Activated CD4-positive, alpha-beta T cell treated with anti-CD3 and anti-CD28 coated beads for 24 hours (primary cell): Measurements from ENCODE around the gene SOX6.
"Not testable (repeated sequence)": the region's sequence is repeated elsewhere in the genome, so short reads cannot be mapped to it uniquely, and the experiment has no call there.

Experiments
- DNase-seq, 2 donors: peaks; one replicate each; pipeline ENCODE4 v3.0.0-alpha.2; 2020; ENCODE audit warnings: low read depth in 2 of 2

SOX6 gene

DNA sequence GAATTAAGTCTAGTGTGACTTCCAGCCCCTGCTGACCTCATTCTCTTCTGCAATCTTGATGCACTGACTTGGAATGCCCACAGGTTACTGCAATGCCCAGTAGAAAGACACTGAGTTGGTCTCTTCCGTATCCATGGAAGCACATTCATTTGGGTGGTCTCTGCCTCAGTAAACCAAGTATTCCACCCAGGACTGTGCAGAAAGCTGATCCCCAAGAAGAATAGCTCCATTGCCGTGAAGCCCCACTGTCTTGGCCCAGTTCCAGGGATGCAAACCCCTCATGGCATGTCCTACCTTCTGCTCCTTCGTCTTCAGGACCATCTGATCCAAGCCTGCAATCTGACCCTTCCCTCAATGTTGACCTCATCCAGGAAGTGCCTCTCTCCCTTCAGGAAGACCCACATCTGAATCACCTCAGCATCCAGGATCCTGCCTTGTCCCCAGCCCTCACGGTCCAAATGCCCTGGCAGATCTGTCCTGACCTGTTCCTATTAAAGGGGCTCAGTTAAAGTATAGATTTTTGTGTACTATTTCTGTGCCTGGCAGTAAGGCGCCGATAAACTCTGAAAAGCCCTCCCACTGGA lies 425.8 kb downstream of the SOX6 start:
- DNase-seq = no peak

DNA sequence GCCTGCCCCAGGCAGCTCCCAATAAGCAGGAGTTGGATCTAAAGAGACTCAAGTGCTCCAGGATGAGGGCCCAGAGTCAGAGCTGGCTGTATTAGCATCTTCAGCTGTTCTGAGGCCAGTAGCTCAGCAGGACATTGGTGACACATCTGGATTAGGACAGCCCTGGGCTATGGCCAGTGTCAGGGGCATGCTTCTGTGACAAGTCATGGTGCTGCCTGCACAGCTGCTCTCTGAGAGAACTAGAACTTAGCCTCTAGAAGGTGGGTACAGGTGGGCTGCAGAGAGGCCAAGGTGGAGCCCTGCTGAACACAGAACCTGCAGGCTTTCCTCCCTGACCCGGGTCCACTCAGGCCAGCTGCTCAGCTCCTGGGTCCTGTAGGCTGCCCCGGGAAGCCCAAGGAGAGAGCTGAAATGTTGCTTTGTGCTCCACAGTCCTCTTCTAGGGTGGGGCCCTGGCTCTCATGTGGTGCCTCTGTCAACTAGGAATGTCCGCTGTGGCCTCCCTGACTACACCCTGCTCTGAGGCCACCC lies 426.9 kb downstream of the SOX6 start:
- no peak for DNase-seq

DNA sequence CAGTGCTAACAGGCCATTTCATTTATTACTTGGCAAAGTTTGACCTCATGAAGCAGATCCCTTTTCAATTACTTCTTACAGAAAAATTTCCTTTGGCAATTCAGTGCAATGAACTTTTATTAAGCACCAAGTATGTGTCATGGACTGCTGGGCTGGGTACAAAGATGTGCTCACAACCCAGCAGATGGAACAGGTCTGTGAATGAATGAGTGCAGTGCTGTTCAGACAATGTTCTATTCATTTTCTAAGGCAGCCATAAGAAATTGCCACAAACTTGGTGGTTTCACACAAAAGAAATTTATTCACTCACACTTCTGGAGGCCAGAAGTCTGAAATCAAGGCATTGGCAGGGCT lies 428.5 kb downstream of the SOX6 start:
- DNase-seq = no peak

DNA sequence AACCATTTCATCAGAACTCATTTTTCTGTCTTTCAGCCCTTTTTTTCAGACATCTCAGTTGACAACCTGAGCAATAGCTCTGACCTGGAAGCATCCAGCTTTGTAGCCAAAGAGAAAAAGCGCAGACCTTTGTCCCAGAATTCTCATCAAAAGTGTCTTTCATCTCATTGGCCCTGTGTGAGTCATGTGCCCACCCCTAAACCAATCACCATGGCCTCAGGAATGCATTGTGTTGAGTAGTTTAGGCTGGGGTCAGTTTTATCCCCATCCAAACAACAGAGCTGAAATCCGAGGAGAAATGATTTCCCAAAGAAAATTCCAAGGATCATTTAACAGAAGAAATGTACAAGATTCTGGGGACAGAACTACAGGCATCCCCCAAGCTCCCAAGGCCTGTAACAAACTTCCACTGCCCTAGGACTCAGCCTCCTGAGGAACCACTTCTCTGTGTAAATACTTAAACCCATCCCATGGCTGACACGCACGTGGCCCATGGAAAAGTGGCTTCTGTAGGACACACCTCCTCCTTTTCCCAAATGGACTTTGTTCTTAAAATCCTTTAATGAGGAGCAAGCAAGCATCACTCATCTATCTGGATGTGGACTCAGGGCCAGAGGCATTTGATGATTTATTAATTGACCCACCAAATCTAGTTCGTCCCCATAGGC lies 429.0 kb downstream of the SOX6 start:
- no peak for DNase-seq

DNA sequence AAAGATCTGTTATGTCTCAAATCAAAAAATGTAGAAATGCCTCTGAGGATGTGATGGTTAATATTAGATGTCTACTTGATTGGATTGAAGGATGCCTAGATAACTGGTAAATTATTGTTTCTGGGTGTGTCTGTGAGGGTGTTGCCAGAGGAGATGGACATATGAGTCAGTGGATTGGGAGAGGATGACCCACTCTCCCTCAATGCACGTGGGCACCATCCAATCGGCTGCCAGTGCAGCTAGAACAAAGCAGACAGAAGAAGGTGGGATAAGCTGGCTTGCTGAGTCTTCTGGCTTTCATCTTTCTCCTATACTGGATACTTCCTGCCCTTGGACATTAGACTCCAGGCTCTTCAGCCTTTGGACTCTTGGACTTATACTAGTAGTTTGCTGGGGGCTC lies 430.3 kb downstream of the SOX6 start:
- DNase-seq = no peak

DNA sequence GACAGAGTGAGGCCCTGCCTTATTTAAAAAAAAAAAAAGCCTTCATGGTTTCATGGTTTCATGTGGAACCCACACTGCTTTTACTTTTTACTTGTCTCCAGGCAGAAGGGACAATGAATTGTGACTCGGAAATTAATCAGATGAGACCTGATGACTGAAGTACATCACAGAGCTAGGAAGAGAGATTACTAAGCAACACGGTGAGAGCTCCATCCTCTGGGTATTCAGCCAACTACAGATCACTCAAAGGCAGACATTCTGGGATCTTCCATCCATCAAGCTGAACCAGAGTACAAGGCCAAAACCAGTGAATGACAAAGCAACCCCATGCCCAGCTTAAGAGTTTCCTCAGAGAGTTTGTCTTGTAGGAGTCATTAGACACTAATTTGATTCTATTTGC lies 433.2 kb downstream of the SOX6 start:
- DNase-seq = no peak

DNA sequence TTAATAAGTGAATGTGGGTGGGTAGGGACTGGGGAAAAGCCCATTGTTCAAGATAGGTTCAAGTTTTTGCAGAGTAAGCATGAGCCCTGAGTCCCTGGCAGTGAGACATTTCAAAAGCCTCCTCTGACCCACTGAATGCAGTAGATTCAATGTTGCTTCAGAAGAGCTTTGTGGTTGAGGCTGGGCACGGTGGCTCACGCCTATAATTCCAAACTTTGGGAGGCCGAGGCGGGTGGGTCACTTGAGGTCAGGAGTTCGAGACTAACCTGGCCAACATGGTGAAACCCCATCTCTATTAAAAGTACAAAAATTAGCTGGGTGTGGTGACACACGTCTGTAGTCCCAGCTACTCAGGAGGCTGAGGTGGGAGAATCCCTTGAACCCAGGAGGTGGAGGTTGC lies 433.6 kb downstream of the SOX6 start:
- DNase-seq = not testable (repeated sequence)

DNA sequence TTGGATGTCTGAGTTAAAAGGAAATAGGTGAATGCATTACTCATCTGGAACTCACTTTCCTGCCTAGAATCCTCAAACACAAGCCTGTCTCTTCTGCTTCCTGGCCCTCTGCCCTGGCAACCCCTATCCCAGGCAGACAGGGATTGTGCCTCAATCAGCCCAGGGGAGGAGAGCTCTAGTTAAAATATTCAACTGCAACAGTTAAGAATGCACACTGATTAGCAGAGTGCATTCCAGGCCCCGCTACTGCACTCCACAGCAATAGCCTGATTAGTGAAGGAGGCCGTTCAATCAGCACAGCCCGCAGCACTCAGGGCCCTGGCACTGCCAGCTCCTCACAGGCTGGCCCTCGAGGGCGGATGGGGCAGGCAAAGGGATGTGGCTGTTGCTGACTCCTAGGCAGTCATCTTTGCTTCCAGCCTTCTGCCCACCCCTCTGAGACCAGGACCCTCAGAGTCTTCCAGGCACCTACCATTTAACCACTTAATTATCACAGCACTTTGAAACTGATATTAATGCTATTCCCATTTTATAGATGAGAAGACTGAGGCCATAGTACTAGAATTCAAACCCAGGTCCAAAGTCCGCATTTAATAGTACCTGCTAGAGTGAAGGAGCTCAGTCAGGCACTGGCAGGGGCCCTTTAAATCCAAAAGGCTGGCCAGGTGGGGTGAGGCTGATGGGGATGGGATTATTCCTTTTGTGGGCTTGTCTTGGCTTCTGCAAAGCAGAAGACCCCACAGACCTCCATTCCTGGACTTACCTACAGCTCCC lies 435.3 kb downstream of the SOX6 start:
- no peak for DNase-seq

DNA sequence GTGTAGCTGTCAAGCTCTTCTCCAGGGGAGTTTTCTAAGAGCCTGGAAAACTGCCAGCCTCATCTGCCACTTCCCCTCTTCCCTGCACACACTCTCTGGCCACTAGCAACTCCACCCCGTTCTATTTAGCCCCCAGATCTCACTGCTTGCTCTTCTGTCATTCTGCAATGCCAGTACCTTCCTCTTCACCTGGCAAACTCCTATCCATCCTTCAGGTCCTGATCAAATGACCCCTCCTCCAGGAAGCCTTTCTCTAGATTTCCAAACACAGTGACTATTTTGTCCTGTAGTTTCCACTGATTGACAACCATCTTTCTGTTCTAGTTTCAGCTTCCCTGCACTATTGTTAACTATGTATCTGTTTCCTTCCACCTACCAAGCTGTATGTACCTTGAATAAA lies 437.7 kb downstream of the SOX6 start:
- DNase-seq = no peak

DNA sequence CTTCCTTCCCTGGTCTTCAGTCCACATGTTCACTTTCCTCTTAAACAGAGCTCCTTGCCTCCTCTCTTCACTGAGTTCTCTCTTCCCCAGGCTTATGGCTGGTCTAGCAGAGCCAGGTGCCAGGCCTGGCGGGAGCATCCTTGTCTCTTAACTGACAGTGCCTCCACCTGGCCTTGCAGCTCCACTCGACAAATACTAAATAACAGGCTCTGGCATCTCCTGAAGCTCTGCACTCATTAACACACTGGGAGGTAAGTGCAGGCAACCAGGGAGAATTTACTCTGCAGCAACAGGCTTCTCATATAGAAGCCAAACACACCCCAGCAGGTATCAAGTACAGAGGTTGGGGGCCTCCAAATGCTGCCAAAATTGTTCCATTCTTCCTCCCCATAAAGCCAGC lies 438.1 kb downstream of the SOX6 start:
- no peak for DNase-seq
